ENCODE measurements around the gene TBC1D17. TPM values are rescaled to one million over a fixed set of nuclear protein-coding genes. Genes with fewer than 3 reads are reported as not detected.

Gene TBC1D17
- total RNA-seq, 1 donor = 16.3 TPM

GRCh38 chr19:49912965-49913685 lies 35.6 kb downstream of the TBC1D17 start:
- DNase-seq (ENCODE audit: low read depth) = no peak
- no peak for TF ChIP-seq CTCF (IDR thresholded peaks at IDR 0.05; ENCODE audit: insufficient read depth, low read length)
- no peak overlapping the region for H3K4me3 ChIP-seq (ENCODE audit: low read depth, low read length)

GRCh38 chr19:49913720-49914119 lies 36.2 kb downstream of the TBC1D17 start:
- TF ChIP-seq CTCF (IDR thresholded peaks at IDR 0.05; ENCODE audit: insufficient read depth, low read length) = no peak
- DNase-seq (ENCODE audit: low read depth) = no peak
- H3K4me3 ChIP-seq (ENCODE audit: low read depth, low read length) = no peak overlapping the region

GRCh38 chr19:49915271-49915670 lies 37.8 kb downstream of the TBC1D17 start:
- DNase-seq (ENCODE audit: low read depth) = no peak
- peak; percentile 27 for TF ChIP-seq CTCF (IDR thresholded peaks at IDR 0.05; ENCODE audit: insufficient read depth, low read length)
- H3K4me3 ChIP-seq (ENCODE audit: low read depth, low read length) = no peak overlapping the region

- no peak overlapping the region for H3K4me3 ChIP-seq (ENCODE audit: low read depth, low read length)
- no peak for DNase-seq (ENCODE audit: low read depth)
- peak; percentile 13 for TF ChIP-seq CTCF (IDR thresholded peaks at IDR 0.05; ENCODE audit: insufficient read depth, low read length)
These were observed 39.6 kb downstream of the TBC1D17 start for GRCh38 chr19:49916839-49917733.

GRCh38 chr19:49918089-49918488 lies 40.6 kb downstream of the TBC1D17 start:
- no peak overlapping the region for H3K4me3 ChIP-seq (ENCODE audit: low read depth, low read length)
- no peak for DNase-seq (ENCODE audit: low read depth)
- no peak for TF ChIP-seq CTCF (IDR thresholded peaks at IDR 0.05; ENCODE audit: insufficient read depth, low read length)

GRCh38 chr19:49920624-49921363 lies 43.3 kb downstream of the TBC1D17 start:
- H3K4me3 ChIP-seq (ENCODE audit: low read depth, low read length) = no peak overlapping the region
- no peak for TF ChIP-seq CTCF (IDR thresholded peaks at IDR 0.05; ENCODE audit: insufficient read depth, low read length)

More at GRCh38 chr19:49920624-49921363, 43.3 kb downstream of the TBC1D17 start:
- no peak for DNase-seq (ENCODE audit: low read depth)

All from fibroblast of the aortic adventitia (primary cell).